Upper lobe of right lung (tissue), 1 donor: ENCODE measurements around the gene C12orf75. TPM values are rescaled to one million over a fixed set of nuclear protein-coding genes. Genes with fewer than 3 reads are reported as not detected.

Experiments
- ATAC-seq: fragments of 200-7000 bp; cut with Tn5 transposase; one replicate; pipeline ENCODE4 v1.9.1; 2020; ENCODE audit warnings: mild to moderate bottlenecking, moderate library complexity
- DNase-seq: peaks from one replicate; pipeline ENCODE4 v3.0.0-alpha.2; 2020
- H3K27ac ChIP-seq: fragments of 200-600 bp; one replicate; pipeline ENCODE4 v1.8.0; 2022
- H3K27me3 ChIP-seq: fragments of 200-600 bp; one replicate; pipeline ENCODE4 v1.8.0; 2022; ENCODE audit warnings: mild to moderate bottlenecking
- H3K36me3 ChIP-seq: fragments of 200-600 bp; one replicate; pipeline ENCODE4 v1.8.0; 2022
- H3K4me1 ChIP-seq: fragments of 200-600 bp; one replicate; pipeline ENCODE4 v1.8.0; 2022
- H3K4me3 ChIP-seq: fragments of 200-600 bp; one replicate; pipeline ENCODE4 v1.8.0; 2022; ENCODE audit warnings: mild to moderate bottlenecking
- H3K9me3 ChIP-seq: fragments of 200-600 bp; one replicate; pipeline ENCODE4 v1.8.0; 2022
- CTCF ChIP-seq: fragments of 200-600 bp; IDR thresholded peaks from one replicate; pipeline ENCODE4 v1.8.0; 2022; ENCODE audit warnings: antibody characterized with exemption
- intact Hi-C: fragments of 100-400 bp; cut with DNase I; formaldehyde crosslinking; loops from one replicate; pipeline ENCODE4 v1.11.0; 2022
- total RNA-seq: library from RNA; stranded (reverse); fragmentation: NEBNext Ultra II Directional; extraction: Animal tissue kit (Norgen Biotek cat#: 25700); gene quantifications from one replicate; pipeline ENCODE4 v1.2.1, GENCODE V29; 2021
- donor health status: DM: no; HTN: yes; CAD: no; lungs with severe emphysema.

C12orf75 gene
- total RNA-seq, 1 donor from 2014 or later = 5.9 TPM

DNA sequence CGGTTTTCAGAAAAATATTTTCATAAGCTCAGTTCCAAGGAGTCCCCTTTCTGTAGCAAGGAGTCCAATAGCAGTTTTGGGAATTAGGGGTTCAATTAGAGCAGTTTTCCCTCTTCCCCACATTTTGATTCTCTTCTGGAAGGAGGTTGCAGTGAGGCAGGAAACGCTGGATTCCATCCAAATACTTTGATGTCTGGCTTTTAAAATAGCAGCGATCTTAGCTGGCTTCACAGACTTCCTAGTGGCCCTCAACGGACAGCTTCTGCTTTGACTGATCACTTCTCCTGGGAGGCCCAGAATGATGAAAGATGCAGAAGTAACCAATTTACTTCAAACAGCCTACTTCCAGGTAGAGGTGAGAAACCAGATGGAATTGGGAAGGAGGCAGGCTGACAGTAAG is 63.1 kb downstream of the C12orf75 start:
- Histone ChIP-seq H3K4me3 (no peak overlapping the region), H3K9me3 (no peaks in the 10 kb centered on the region), H3K4me1 (no peaks in the 10 kb centered on the region), H3K36me3 (no peaks in the 10 kb centered on the region), H3K27me3 (no peaks in the 10 kb centered on the region), H3K27ac (no peak overlapping the region)
- ATAC-seq (no peak), DNase-seq (no peak)
- intact Hi-C loops = no loop called here
- no peak for TF ChIP-seq CTCF

GRCh38 chr12:105396024-105396423 is 65.5 kb downstream of the C12orf75 start:
- H3K36me3 ChIP-seq = no peaks in the 10 kb centered on the region
- H3K9me3 ChIP-seq = no peaks in the 10 kb centered on the region
- no peaks in the 10 kb centered on the region for H3K4me1 ChIP-seq
- H3K27me3 ChIP-seq = no peaks in the 10 kb centered on the region
- DNase-seq (no peak), ATAC-seq (no peak)
- TF ChIP-seq CTCF = no peak
- intact Hi-C loops = no loop called here
- no peak overlapping the region for H3K4me3 ChIP-seq
- no peak overlapping the region for H3K27ac ChIP-seq

DNA sequence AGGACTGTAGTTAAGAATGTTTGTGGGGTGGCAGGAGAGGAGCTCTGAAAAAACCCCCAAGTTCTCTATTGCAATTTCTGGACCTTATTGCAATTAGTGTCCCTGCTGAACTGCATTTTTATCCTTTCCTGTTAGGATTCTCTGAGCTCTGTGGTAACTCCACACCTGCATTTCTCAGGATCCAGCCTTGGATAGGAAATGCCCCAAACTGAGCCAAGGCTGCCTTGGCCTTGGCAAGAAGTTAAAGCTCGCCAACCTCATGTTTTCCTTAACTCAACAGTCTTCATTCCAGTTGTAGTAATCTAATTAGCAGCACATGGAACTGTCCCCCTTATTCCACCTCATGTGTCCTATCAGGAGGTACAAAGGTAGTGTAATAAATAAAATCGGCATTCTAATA is 66.5 kb downstream of the C12orf75 start:
- no peaks in the 10 kb centered on the region for H3K4me1 ChIP-seq
- no peak overlapping the region for H3K27ac ChIP-seq
- no peak overlapping the region for H3K4me3 ChIP-seq
- H3K36me3 ChIP-seq = no peaks in the 10 kb centered on the region
- no peaks in the 10 kb centered on the region for H3K9me3 ChIP-seq
- DNase-seq (no peak), ATAC-seq (no peak)
- no peaks in the 10 kb centered on the region for H3K27me3 ChIP-seq
- no peak for TF ChIP-seq CTCF
- intact Hi-C loops = no loop called here

- TF ChIP-seq CTCF = no peak
- ATAC-seq = no peak
- intact Hi-C loops = no loop called here
These were observed 68.4 kb downstream of the C12orf75 start for GRCh38 chr12:105398930-105399329.

DNA sequence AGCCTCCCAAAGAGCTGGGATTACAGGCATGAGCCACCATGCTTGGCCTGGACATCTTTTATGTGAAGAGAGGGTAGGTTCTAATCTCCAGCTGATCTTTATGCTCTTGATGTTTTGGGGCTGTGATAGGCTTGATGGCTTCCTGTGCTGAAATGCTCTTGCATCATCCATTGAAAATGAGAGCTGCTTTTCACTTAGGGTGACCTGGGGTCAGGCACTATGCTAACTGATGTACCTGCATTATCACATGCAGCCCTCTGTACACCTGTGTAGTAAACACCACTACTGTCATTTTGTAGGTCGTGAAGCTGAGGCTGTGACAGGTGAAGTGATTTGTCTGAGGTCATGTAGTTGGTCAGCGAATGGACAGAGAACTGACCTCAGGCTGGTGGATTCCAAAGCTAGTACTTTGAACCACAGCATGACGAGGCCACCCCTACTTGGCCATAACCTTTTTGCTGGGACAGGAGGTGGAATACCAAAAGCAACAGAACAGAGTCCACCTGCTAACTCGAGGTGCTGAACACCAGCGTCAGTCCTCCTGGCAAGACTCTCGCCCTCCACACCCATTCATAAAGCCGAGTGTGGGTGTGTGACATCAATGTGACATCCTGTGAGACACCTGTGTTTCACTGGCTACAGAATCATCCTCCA is 69.1 kb downstream of the C12orf75 start:
- Histone ChIP-seq H3K9me3 (no peaks in the 10 kb centered on the region), H3K4me3 (no peak overlapping the region), H3K4me1 (no peaks in the 10 kb centered on the region), H3K36me3 (no peaks in the 10 kb centered on the region), H3K27me3 (no peaks in the 10 kb centered on the region), H3K27ac (no peak overlapping the region)
- no peak for DNase-seq
- TF ChIP-seq CTCF = no peak
- ATAC-seq = no peak
- intact Hi-C loops = no loop called here

More at GRCh38 chr12:105398930-105399329, 68.4 kb downstream of the C12orf75 start:
- Histone ChIP-seq H3K36me3 (no peaks in the 10 kb centered on the region), H3K9me3 (no peaks in the 10 kb centered on the region), H3K27ac (no peak overlapping the region), H3K4me3 (no peak overlapping the region), H3K4me1 (no peaks in the 10 kb centered on the region), H3K27me3 (no peaks in the 10 kb centered on the region)
- DNase-seq = no peak

GRCh38 chr12:105400227-105400626 is 69.7 kb downstream of the C12orf75 start:
- DNase-seq (no peak), ATAC-seq (no peak)
- H3K27me3 ChIP-seq = no peaks in the 10 kb centered on the region
- no peak overlapping the region for H3K4me3 ChIP-seq
- intact Hi-C loops = no loop called here
- H3K9me3 ChIP-seq = no peaks in the 10 kb centered on the region
- TF ChIP-seq CTCF = no peak
- H3K36me3 ChIP-seq = no peaks in the 10 kb centered on the region
- no peak overlapping the region for H3K27ac ChIP-seq
- H3K4me1 ChIP-seq = no peaks in the 10 kb centered on the region
